ENCODE measurements around the gene KCNK7. TPM values are rescaled to one million over a fixed set of nuclear protein-coding genes. Genes with fewer than 3 reads are reported as not detected.
"Not testable (repeated sequence)": the region's sequence is repeated elsewhere in the genome, so short reads cannot be mapped to it uniquely, and the experiment has no call there.

KCNK7 gene, protein sequence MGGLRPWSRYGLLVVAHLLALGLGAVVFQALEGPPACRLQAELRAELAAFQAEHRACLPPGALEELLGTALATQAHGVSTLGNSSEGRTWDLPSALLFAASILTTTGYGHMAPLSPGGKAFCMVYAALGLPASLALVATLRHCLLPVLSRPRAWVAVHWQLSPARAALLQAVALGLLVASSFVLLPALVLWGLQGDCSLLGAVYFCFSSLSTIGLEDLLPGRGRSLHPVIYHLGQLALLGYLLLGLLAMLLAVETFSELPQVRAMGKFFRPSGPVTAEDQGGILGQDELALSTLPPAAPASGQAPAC
- total RNA-seq (2014; rRNA removed; shearing (Covaris generic)): 1.2 and 2.5 TPM in 2 replicates

DNA sequence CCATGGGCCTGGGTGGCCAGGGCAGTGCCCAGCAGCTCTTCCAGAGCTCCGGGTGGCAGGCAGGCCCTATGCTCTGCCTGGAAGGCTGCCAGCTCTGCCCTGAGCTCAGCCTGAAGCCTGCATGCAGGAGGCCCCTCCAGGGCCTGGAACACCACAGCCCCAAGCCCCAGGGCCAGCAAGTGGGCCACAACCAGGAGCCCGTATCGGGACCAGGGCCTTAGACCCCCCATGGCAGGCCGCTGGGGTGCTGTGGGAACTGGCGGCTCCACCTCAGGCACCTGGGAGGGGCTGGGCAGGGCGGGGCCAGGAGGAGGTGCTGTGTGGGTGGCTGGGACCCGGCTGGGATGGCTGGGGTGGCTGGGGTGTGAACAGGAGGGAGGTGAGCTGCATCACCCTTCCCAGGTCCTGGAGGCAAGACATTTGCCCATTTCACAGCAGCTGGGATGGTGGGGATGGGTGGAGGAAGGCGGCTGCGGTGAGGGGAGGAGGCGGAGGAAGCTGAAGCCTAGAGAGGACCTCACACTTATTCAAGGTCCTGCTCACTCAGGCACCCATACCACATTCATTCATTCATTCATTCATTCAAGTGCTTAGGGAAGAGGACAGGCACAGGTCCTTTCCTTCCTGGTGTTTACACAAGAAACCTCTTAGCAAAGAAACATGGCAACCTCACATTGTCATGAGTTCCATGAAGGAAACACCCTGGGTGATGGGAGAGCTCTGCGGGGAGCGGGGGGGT is at the start of gene KCNK7:
Gene KCNK7 (minus strand): TSS at position 258 of the 739 bp plus-strand sequence. CDS start 28 bp downstream, at position 230.
- peak; percentile 68 for DNase-seq (ENCODE audit: low spot score)

GRCh38 chr11:65644837-65645236 is 49.2 kb upstream of the KCNK7 start:
- no peak for DNase-seq (ENCODE audit: low spot score)

- peak; percentile 67 for DNase-seq (ENCODE audit: low spot score)
These were observed 48.4 kb upstream of the KCNK7 start for GRCh38 chr11:65643971-65644370.

DNA sequence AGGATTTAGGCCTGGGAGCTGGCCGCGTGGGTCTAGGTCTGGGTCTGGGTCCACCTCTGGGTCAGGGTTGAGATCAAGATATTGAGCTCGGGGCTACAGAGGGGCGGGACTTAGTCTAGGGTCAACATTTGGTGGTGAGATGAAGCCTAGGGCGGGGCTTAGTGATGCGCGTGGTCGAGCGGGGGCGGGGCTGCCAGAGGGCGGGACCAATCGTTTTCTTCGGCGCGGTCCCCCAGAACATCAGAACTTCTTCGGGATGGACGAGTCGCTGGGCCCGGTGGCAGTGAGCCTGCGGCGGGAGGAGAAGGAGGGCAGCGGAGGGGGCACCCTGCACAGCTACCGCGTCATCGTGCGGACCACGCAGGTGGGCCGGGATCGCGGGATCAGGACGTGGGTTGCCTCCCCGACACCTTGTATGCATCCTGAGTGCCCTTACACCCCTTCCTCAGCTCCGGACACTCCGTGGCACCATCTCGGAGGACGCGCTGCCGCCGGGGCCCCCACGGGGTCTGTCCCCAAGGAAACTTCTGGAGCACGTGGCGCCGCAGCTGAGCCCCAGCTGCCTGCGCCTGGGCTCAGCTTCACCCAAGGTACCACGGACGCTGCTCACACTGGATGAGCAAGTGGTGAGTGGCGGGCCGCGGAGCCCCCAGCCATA is 46.5 kb upstream of the KCNK7 start:
- DNase-seq (ENCODE audit: low spot score): no peak

DNA sequence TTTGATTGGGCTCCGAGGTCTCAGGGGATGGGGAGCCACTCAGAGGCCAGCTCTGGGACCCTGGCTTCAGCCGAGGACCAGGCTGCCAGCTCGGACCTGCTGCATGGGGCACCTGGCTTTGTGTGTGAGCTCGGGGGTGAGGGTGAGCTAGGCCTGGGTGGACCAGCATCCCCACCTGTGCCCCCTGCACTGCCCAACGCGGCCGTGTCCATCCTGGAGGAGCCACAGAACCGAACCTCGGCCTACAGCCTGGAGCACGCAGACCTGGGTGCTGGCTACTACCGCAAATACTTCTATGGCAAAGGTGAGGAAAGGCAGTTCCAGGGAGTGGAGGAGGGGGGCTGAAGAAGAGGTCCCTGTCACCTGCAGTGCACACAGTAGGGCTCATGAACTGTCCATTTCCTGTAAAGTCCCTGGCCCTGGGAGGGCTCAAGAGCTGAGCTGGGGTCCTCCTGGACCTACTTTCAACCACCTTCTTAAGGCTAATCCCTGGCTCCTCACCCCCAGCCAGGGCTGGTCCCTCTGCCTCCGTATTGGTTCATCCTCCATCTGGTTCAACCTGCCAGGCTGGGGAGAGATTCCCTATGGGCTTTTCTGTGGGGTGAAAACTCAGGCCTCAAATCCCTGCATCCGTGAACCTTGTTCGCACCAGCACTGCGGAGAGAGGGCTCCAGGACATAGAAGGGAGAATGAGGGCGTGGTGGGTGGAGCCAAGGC is 45.9 kb upstream of the KCNK7 start:
- no peak for DNase-seq (ENCODE audit: low spot score)

- no peak for DNase-seq (ENCODE audit: low spot score)
These were observed 45.1 kb upstream of the KCNK7 start for GRCh38 chr11:65640483-65641296.

- no peak for DNase-seq (ENCODE audit: low spot score)
These were observed 44.3 kb upstream of the KCNK7 start for GRCh38 chr11:65639623-65640482.

DNA sequence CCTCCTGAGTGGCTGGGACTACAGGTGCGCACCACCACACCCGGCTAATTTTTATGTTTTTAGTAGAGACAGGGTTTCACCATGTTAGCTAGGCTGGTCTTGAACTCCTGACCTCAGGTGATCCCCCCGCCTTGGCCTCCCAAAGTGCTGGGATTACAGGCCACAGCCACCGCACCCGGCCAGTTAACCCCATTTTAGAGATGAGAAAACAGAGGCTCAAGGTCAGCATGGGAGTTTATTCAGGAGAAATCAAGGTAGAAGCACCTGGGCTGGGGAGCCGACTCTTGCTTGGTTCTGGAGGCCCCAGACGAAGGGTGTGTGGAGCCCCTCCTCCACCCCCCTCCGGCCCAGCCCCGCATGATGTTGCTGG is 43.6 kb upstream of the KCNK7 start:
- DNase-seq (ENCODE audit: low spot score): not testable (repeated sequence)

DNA sequence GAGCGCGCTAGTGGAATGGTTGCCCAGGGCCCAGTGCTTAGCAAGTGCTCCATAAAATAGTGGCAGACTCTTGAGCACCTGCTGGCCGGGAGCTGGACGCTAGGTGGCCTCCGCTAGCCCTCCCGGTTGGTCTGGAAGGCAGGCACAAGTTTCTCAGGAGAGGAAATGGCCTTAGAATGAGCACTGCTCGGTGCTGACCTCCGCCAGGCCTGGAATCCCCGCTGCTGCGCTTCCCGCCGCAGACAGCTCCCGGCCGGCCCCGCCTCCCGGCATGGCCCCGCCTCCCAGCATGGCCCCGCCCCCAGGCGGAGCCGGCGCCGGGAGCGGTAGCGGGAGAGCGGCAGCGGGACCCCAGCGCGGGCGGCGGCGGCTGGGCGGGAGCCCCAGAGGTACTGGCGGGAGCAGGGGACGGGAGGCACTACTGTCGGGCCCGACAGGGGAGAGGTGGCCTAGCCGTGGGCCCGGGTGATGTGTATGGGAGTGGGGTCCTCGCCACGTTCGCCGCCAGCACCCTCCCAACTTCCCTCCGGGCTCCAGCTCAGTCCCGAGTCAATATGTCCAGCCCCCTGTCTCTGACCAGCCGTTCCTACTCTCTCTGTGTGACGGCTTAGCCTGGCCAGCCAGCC is 42.3 kb upstream of the KCNK7 start, which contains the start of gene SIPA1:
Gene SIPA1 (plus strand): TSS at position 308 of the 626 bp plus-strand sequence. CDS start 2,821 bp downstream, outside the sequence.
- peak; percentile 91 for DNase-seq (ENCODE audit: low spot score)

DNA sequence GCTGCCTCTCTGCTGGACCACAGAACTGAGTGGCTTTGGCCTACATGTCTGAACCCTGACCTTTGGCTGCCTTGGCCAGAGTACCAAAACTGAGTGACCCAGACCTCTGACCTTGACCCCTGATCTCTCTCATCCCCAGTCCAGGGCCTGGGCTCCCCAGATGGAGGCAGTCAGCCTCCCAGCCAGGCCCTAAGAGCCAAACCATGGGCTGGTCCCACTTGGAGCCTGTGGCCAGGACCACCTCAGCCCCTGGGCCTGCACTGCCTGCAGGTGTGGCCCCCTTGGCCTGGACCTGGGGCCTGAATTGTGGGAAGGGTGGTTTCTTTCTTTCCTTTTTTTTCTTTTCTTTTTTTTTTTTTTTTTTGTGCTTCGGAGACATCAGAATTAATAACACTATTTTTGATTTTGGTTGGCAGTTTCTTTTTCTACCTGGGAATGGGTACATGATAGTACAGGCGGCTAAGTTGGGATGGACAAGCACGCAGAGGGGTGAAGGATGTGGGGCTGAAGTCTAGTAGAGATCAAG is 41.5 kb upstream of the KCNK7 start:
- DNase-seq (ENCODE audit: low spot score): no peak

GRCh38 chr11:65636108-65637031 is 40.8 kb upstream of the KCNK7 start:
- no peak for DNase-seq (ENCODE audit: low spot score)

- no peak for DNase-seq (ENCODE audit: low spot score)
These were observed 39.5 kb upstream of the KCNK7 start for GRCh38 chr11:65634905-65635731.

DNA sequence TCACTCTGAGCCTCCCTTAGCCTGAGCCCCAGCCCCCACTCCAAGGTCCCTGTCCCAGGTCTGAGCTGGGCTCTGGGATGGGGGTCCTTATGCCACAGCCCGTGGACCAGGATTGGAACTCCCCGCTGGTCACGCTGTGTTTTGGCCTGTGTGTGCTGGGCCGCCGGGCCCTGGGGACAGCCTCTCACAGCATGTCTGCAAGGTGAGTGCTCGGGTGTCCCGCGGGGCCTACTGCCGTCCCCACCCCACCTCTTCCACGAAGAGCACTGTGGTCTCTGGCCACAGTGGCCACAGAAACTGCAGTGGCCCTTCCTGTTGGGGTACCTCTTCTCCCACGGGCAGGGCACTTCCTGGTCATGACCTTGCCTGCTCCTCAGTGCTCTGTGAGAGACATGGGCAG is 38.8 kb upstream of the KCNK7 start:
- no peak for DNase-seq (ENCODE audit: low spot score)

DNA sequence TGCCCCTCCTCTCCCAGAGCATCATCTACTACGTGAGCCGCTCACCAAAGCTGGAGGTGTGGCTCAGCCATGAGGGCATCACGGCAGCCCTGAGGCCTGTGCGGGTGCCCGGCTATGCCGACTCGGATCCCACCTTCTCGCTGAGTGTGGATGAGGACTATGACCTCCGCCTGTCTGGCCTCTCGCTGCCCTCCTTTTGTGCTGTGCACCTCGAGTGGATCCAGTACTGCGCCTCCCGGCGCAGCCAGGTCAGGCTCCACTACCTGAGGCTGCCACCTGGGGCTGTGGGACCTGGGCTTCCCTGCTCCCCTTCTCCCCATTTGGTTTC is 38.5 kb upstream of the KCNK7 start:
- no peak for DNase-seq (ENCODE audit: low spot score)

DNA sequence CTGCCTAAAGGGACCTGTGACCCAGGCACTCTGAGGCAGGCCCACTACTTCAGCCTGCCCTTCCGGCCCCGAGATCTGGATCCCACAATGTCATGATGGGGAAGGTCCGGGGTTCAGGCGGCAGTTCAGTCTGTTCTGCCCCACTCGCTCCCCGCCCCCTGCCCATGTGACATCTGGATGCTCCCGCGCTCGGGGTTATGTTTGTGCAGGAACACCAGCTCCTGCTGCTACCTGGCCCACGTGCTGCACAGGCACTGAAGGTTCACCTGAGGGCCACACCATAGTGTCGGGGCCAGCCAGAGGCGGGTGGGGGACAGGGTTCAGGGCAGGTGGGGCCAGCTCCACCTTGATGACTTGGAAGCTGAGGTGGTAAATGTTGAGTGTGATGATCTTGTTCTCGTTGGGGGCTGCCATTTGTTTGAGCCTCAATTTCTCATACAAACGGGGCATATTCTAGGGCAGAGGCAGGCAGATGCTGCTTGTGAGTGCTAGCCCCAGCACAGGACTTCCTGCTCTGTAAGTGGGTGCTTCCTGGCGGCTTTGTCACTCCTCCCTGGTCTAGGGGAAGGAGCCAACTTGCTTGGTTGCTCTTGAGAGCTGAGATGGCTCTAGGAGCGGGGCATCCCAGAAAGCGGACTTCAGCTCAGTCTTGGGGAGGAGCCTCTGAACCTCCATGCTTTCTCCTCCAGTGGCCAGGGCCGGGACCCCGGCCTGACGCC is 37.9 kb upstream of the KCNK7 start:
- no peak for DNase-seq (ENCODE audit: low spot score)

- DNase-seq (ENCODE audit: low spot score): no peak
These were observed 34.6 kb upstream of the KCNK7 start for GRCh38 chr11:65630215-65630614.

DNA sequence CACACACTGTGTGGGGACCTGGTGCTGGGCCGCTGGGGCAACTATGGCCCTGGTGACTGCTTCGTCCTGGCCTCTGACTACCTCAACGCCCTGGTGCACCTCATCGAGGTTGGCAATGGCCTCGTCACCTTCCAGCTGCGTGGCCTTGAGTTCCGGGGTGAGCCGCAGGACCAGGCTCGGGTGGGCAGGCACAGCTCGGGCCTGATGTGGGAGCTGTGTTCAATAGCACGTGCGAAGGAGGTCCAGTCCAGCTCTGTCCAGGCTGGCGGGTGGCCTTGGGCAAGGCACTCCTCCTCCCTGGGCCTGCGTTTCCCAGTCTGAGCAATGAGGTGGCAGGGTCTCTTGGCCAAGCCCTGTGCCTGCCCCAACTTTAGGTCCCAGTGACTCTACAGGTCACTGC is 34.0 kb upstream of the KCNK7 start:
- no peak for DNase-seq (ENCODE audit: low spot score)
